ENCODE results near the gene EGFL8.
A peak's percentile ranks its signal among the peaks of the same experiment; 100 is the strongest.
"Not testable (repeated sequence)": the region's sequence is repeated elsewhere in the genome, so short reads cannot be mapped to it uniquely, and the experiment has no call there.

The EGFL8 gene

GRCh38 chr6:32164295-32164694 is at the start of gene EGFL8:
TSS of gene EGFL8 (plus strand) at chr6:32164595. CDS start at chr6:32166166, 1,571 bp downstream.
- DNase-seq, result no peak

DNA sequence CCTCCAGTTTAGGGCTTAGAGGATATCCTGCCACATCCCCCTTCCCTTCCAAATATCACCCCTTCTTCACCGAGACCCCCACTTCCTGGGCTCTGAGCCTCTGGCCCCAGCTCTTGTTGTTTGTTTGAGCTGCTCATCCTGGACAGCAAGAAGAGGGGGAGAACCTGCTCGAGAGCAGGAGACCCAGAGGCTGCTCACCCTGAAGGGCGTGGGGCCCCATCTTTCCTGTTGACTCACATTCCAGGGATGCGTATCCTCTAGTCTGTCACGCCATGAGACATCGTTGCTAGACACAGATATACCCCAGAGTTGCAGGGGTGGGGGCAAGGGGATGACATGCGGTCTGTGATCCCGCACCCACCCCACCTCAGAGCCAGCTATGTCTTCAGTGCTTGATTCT is 49.6 kb upstream of the EGFL8 start:
- DNase-seq, result no peak

DNA sequence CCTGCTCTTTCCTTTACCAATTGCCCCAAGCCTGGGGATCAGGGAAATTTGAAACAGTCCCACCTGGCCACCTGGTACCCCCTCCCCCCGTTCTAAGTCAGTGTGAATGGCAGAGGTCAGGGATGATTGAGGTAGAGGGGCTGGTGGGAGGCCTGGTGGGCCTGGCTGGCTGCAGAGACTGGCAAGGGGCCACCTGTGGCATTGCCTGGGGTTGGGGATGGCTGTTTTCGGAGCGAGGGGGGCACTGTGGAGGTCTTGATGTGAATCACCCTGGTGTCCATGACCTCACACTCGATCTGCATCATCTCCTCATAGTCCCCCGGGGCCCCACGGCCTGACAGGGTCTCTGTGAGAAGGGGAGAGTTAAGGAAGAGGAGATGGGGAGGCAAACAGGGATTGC is 48.8 kb upstream of the EGFL8 start:
- DNase-seq, result no peak

DNA sequence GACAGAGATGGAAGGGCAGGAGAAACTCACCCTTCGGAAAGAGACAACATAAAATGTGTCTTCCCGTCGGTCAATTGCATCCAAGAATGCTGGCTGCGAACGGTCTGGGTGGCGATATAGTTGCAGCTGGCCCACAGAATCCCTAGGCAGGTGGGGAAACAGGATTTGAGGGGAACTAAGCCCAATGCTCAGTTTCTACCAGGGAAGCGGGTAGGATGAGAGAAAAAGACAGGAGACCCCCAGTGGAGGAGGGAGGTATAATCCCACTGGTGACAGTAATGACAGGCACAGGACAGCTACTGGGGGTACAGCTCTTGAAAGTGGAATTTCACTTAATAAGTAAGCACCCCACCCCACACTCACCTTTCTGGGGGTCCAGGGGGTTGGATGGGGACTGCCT is 47.7 kb upstream of the EGFL8 start:
- no peak for DNase-seq

DNA sequence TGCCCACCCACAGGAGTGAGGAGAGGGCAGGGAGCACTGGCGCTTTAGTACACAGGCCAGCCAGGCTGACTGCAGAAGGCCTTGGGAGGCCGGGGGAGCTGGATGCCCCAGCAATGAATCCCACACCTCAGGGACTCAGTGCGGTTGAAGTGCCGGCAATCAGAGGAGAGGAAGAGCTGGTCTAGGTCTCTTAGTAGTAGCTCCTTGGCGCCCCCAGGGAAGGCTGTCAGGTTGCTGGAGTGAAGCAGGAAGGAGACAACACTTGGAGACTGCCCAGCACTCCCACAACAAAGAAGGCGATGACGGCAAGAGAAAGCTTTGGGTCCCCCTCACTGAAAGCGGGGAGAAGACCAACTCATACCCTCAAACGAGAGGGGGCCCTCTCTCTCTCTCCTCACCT is 46.9 kb upstream of the EGFL8 start:
- no peak for DNase-seq

DNA sequence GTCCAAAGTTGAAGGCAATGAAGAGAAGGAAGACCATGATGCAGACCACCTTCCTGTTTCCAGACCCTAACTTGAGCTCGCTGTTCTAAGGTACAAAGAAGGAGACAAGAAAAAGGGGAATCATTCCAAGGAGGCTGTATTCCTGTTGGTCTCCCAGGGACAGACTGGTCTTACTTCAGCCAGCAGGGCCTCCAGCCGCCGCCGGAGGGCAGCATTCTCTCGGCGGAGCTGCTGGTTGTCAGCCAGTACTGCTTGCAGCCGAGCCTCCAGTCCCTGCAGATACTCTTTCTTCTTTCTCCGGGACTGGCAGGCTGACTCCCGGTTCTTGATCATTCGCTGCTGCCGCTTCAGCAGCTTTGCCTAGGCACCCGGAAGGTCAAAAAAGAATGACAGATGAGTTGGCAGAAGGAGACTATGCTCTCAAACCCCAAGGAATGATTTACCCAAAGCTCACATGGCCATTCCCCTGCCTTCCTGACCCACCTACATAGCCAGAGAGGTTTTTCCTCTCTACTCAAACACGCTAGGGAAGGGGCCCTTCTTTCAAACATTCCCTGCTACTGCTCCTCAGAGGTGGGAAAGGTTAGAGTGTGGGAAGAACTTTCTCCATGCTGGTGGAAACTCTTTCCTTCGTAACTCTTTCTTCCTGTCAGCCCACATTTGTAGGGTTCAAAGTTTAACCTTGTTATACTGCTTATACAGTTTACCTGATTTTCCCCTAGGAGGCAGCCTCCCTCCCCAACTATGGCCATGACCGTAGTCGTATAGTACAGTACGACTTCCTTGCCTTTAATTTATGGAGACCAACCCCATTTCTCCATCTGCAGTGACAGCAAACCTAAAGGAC is 45.4 kb upstream of the EGFL8 start:
- DNase-seq, result peak; percentile 49

DNA sequence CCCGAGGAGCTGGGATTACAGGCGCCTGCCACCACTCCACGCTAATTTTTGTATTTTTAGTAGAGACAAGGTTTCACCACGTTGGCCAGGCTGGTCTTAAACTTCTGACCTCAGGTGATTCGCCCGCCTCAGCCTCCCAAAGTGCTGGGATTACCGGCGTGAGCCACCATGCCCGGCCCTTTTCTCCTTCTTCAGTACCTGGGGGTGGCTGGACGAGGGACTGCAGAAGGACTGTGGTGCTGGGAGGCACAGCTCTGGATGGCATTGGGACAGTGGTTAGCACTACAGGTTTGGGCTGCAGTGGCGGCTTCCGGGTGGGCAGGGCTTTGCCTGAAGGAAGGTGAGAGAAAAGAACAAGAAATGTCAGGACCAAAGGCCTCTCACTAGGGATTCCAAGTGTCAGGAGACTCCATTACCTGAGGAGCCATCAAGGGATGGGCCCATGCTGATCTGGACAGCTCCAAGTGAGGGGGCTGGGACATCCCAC is 43.8 kb upstream of the EGFL8 start:
- DNase-seq, result no peak

- no peak for DNase-seq
Observed at GRCh38 chr6:32123681-32124080, 40.7 kb upstream of the EGFL8 start.

DNA sequence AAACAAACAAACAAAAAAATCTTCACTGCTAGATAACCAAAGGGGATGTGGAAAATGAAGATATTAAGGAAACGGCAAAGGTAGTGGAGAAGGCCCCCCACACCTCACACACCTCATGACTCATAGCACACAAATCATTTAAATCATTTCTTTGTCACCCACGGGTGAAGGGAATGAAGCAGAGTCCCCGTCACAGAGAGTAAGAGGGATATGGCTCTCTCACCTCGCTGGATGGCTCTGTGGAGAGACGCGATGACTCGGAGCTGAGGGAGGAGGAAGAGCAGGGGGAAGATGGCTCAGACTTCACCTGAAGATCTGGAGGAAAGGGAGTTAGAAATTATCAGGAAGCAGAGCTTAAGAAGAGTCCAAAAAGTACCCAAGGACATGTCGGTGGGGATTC is 37.5 kb upstream of the EGFL8 start:
- DNase-seq, result no peak

DNA sequence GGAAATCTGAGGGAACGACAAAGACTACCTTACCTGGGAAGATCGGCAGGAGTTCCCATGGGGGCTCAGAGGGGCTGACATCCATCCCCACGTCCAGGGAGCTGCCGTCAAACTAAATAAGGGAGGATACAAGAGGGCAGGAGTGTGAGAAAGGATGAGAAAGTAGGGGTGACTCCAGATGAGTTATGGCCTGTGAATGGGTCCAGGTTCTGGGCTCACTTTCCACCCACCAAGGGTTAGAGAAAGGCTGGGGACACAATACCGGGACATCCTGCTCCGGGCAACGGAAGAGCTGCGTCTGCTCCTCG is 37.0 kb upstream of the EGFL8 start:
- no peak for DNase-seq

DNA sequence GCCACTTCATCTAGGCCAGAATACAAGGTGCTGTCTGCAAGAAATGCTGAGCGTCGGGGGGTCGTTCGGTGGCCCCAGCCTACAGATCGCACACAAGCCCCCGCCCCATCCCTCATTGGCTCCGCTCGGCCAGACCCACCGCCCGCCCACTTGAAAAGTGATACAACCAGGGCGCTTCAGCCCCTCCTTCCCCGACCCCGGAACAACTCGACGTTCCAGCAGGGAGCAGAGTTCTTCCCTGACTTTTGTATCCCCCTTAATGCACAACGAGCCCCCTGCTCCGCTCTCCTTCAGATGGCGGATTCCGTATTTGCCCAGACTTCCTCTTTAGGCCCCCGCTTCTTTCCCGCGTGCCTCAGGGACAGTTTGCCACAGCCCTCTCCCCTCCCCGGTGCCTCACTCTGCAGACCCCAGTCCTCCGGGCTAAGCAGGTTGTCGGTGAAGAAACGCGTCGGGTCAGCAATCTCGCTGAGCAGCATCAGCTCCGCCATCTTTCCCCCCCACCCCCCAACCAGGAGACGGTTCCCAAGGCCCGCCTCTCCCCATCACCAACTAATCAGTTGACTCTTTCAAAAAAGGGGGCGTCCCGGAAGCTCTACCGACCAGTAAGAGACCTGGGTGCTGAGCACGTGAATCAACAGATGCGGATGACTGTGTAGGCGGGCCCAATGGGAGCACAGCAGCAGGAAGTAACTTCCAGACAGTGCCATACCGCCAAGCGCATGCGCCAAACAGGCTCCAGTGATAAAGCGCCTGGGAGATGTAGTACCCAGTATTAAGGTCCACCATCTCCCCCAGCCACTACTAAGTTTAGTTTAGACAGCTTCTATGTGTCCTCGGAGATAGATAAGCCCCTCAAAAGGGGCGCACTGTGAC is 36.4 kb upstream of the EGFL8 start, which contains the start of gene ATF6B:
Gene ATF6B (minus strand): TSS at position 530 of the 876 bp plus-strand sequence. CDS start 39 bp downstream, at position 491.
- DNase-seq, result peak; percentile 99

GRCh38 chr6:32128751-32129296 is 35.6 kb upstream of the EGFL8 start:
- no peak for DNase-seq

- no peak for DNase-seq
Observed at GRCh38 chr6:32129297-32130088, 34.9 kb upstream of the EGFL8 start.

GRCh38 chr6:32131439-32131948 is 32.9 kb upstream of the EGFL8 start:
- no peak for DNase-seq

DNA sequence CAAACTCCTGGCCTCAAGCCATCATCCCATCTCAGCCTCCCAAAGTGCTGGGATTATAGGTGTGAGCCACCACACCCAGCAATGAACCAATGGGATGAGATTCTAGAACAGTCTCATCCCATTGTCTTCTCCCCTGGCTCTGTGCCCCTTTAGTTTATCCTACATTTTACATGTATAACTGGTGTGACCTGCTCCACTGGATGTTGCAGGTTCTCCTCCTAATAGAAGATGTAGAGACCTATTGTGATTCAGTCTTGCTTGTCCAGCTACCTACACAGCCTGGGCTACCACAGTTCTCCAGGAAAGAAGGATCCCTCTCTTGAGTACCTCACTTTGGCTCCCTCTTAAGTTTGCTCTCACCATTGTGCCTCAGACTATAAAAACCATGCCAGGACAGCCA is 32.3 kb upstream of the EGFL8 start:
- no peak for DNase-seq

DNA sequence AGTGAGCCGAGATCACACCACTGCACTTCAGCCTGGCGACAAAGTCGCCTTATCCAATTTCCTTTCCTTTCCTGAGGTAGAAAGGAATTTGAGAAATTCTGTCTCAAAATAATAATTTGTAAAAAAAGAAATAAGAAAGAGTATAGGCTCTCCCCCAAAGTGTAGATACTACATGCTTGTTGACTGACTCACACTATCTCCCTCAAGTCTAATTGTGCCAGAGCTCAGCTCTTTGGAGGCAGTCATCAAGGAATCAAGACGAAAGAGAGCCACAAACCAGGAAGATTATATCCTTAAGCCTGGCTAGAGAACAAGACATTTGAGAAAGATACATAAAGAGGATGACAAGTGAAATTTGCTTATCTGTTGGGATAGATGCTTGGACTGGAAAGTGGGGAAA is 30.6 kb upstream of the EGFL8 start:
- DNase-seq, result no peak

DNA sequence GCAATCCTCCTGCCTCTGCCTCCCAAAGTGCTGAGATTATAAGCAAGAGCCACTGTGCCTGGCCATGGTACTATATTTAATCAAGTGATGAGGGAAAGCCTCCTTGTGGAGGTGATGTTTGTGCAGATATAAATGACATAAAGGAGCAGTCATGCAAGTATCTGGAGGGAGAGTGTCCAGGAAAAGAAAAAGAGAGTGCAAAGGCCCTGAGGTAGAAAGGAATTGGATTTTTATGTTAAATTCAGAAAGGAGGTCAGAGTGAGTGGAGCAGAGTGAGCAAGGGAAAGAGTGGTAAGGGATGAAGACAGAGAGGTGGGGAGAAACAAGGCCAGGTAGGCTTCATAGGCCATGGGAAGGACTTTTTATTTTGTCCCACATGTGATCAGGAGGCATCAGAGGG is 26.9 kb upstream of the EGFL8 start:
- no peak for DNase-seq

GRCh38 chr6:32139590-32139989 is 24.8 kb upstream of the EGFL8 start:
- DNase-seq, result no peak

DNA sequence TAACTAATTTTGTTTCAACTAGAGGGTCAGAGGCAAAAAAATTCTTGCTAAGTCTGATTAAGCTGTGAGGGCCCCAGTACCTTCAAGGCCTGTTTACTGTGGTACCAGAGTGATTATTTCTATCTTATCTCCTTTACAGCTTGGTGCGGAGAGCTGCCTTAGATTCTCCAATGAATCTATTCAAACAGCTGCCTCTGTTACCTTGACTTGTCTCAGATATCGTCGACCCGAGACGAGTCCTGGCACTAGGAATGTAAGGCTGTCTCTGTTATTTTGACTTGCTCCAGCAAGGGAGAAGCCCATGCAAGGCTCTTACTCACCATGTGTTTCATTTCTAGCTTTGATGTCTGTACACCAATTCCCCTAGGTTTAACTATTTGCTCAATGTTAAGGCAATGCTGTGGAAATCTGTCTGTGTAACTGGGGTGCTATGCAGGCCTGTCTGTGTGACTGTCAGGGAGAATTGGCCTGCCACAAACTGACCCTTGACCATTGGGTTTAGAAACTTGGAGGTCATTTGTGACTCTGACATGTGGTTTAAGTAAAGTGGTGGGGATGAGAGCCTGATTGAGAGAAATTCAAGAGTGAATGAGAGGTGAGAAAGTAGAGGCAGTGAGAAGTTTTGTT is 23.9 kb upstream of the EGFL8 start:
- no peak for DNase-seq

DNA sequence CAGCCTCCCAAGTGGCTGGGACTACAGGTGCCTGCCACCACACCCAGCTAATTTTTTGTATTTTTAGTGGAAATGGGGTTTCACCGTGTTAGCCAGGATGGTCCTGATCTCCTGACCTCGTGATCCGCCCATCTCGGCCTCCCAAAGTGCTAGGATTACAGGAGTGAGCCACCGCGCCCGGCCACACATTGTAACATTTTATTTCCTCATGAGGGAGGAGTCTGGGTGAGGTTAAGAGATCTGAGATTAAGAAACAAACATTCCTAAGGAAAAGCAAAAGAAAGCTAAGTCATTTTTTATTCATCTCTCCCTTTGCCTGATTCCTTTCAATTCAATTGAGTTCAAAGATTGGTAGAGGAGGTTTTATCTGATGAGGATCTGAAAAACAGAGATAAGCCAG is 20.2 kb upstream of the EGFL8 start:
- not testable (repeated sequence) for DNase-seq

DNA sequence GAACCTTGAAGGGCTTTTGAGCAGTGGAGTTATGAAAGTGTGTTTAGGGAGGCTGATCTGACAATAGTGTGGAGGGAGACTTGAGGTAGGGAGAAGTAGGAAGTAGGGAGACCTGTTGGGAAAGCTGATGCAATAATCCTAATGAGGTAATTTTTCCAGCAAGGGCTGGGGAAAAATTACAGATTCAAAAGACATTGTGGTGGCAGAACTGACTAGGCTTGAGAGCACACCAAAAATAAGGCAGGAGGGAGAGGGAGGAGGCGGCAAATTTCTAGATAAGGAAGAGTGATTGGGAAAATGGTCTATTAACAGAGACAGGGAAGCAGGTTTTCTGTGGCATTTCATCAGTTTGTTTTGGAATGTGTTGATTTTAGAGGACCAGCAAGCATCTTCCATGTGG is 18.1 kb upstream of the EGFL8 start:
- DNase-seq, result no peak

DNA sequence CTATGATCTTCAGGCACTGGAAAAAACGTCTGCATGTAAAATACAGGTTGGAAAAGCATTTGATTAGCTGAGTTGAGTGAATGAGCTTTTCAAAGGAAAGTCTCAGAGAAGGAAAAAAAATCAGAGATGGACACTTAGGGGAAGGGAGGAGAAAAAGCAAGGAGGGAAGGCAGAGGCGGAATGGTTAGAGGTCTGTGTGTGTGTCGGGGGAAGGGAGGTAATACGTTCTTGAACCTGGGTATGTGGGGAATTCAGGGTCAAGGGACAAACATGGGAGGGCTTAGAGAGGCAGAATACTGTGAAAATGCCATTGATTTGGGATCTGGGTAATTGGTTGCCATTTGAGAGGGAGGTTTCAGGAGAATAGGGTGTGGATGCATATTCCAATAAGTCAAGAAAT is 17.7 kb upstream of the EGFL8 start:
- DNase-seq, result no peak
